IPS-18c (cell line): ENCODE data around the gene TNFRSF6B.

ENCODE experiments used
- H3K4me3 ChIP-seq: 2 replicates; pipeline ENCODE4 v1.7.0; 2013; ENCODE audit warnings: low read depth, mild to moderate bottlenecking, low read length, moderate library complexity; ENCODE audit not compliant: insufficient read depth
- H3K9me3 ChIP-seq: one replicate; pipeline ENCODE4 v1.6.1; 2013; ENCODE audit warnings: mild to moderate bottlenecking, low read length, moderate library complexity; ENCODE audit not compliant: control insufficient read depth, insufficient read depth

TNFRSF6B gene

GRCh38 chr20:63701329-63702035 lies 5.0 kb downstream of the TNFRSF6B start:
- Histone ChIP-seq H3K9me3 (peaks cover 2% of the 10 kb centered on the region), H3K4me3 (no peak overlapping the region)

GRCh38 chr20:63702036-63702665 lies 5.7 kb downstream of the TNFRSF6B start:
- peaks cover 2% of the 10 kb centered on the region for H3K9me3 ChIP-seq
- no peak overlapping the region for H3K4me3 ChIP-seq

- Histone ChIP-seq H3K4me3 (no peak overlapping the region), H3K9me3 (no peaks in the 10 kb centered on the region)
Measured at GRCh38 chr20:63702751-63703470, 6.5 kb downstream of the TNFRSF6B start.

- Histone ChIP-seq H3K9me3 (no peaks in the 10 kb centered on the region), H3K4me3 (no peak overlapping the region)
Measured at GRCh38 chr20:63703471-63703975, 7.1 kb downstream of the TNFRSF6B start.

GRCh38 chr20:63703976-63704748 lies 7.7 kb downstream of the TNFRSF6B start:
- no peaks in the 10 kb centered on the region for H3K9me3 ChIP-seq
- no peak overlapping the region for H3K4me3 ChIP-seq

- Histone ChIP-seq H3K9me3 (no peaks in the 10 kb centered on the region), H3K4me3 (no peak overlapping the region)
Measured at GRCh38 chr20:63704749-63705117, 8.3 kb downstream of the TNFRSF6B start.

GRCh38 chr20:63705232-63706026 lies 9.0 kb downstream of the TNFRSF6B start:
- no peak overlapping the region for H3K4me3 ChIP-seq
- H3K9me3 ChIP-seq = no peaks in the 10 kb centered on the region

- H3K4me3 ChIP-seq = no peak overlapping the region
- no peaks in the 10 kb centered on the region for H3K9me3 ChIP-seq
Measured at GRCh38 chr20:63706027-63706695, 9.7 kb downstream of the TNFRSF6B start.

GRCh38 chr20:63706852-63707557 lies 10.6 kb downstream of the TNFRSF6B start:
- Histone ChIP-seq H3K9me3 (no peaks in the 10 kb centered on the region), H3K4me3 (peak overlapping the region; percentile 90)

GRCh38 chr20:63707558-63708300 lies 11.3 kb downstream of the TNFRSF6B start, which contains the start of the genes ARFRP1 and ZGPAT:
Gene ARFRP1 (minus strand): TSS chr20:63707976. CDS start chr20:63707091, 885 bp downstream.
Gene ZGPAT (plus strand): TSS chr20:63708039. CDS start chr20:63708581, 542 bp downstream.
- Histone ChIP-seq H3K4me3 (peak within 1 kb of the TSS; percentile 90), H3K9me3 (no peaks in the 10 kb centered on the region)

- Histone ChIP-seq H3K9me3 (no peaks in the 10 kb centered on the region), H3K4me3 (peak overlapping the region; percentile 90)
Measured at GRCh38 chr20:63708301-63709148, 12.1 kb downstream of the TNFRSF6B start.

- H3K9me3 ChIP-seq = no peaks in the 10 kb centered on the region
- H3K4me3 ChIP-seq = peak overlapping the region; percentile 90
Measured at GRCh38 chr20:63709149-63709527, 12.7 kb downstream of the TNFRSF6B start.

GRCh38 chr20:63711085-63711645 lies 14.7 kb downstream of the TNFRSF6B start:
- H3K9me3 ChIP-seq = no peaks in the 10 kb centered on the region
- no peak overlapping the region for H3K4me3 ChIP-seq

- no peaks in the 10 kb centered on the region for H3K9me3 ChIP-seq
- H3K4me3 ChIP-seq = no peak overlapping the region
Measured at GRCh38 chr20:63712191-63712590, 15.7 kb downstream of the TNFRSF6B start.
